Type B pancreatic cell (in vitro differentiated cells): ENCODE data around the gene RPE. TPM values are rescaled to one million over a fixed set of nuclear protein-coding genes. Genes with fewer than 3 reads are reported as not detected.
A peak's percentile ranks its signal among the peaks of the same experiment; 100 is the strongest.

ENCODE experiments used
- DNase-seq: peaks from one replicate; pipeline ENCODE4 v3.0.0; 2021; ENCODE audit warnings: mixed read lengths; ENCODE audit not compliant: unreplicated experiment; ENCODE audit errors: extremely low spot score
- H3K27ac Mint-ChIP-seq: 2 replicates; pipeline ENCODE4 v1.8.0; 2021; ENCODE audit warnings: mild to moderate bottlenecking, mixed read lengths
- H3K27me3 Mint-ChIP-seq: 2 replicates; pipeline ENCODE4 v1.8.0; 2021; ENCODE audit warnings: mixed read lengths
- H3K36me3 Mint-ChIP-seq: 2 replicates; pipeline ENCODE4 v1.8.0; 2021; ENCODE audit warnings: mixed read lengths
- H3K4me1 Mint-ChIP-seq: one replicate; pipeline ENCODE4 v1.8.0; 2021; ENCODE audit warnings: mixed read lengths; ENCODE audit not compliant: unreplicated experiment
- H3K4me3 Mint-ChIP-seq: 2 replicates; pipeline ENCODE4 v1.8.0; 2021; ENCODE audit warnings: mild to moderate bottlenecking, mixed read lengths
- H3K9me3 Mint-ChIP-seq: 2 replicates; pipeline ENCODE4 v1.8.0; 2021; ENCODE audit warnings: mixed read lengths
- total RNA-seq: library from RNA; stranded (reverse); gene quantifications from 2 replicates; pipeline ENCODE4 v1.2.1, GENCODE V29; 2021; ENCODE audit warnings: low replicate concordance
- TF ChIP-seq, protein P1 (sequence below): fragments of 200-600 bp; sonication (generic); conservative IDR thresholded peaks from 2 replicates; pipeline ENCODE4 v1.5.0; 2021; ENCODE audit warnings: antibody characterized with exemption, mild to moderate bottlenecking

The RPE gene
- total RNA-seq, 1 donor from 2014 or later, result 53.7 TPM

DNA sequence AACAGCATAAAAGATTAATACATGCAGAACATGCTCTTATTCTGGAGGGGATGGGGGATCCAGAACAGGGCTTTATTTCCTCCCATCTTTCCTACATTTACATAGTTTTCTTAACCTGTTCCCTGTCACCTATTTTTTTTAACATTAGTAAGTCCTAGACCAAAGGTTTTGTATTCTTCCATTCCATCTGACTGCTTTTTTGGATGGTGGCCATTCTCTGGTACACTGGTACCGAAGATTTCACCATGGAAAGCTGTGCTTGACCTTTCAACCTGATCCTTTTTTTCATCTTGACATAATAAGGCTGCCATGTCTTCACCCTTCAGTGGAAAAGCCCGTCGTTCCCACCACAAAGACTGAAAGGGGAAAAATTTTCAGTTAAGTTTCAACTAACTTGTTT lies 20.4 kb downstream of the RPE start:
- no peaks in the 10 kb centered on the region for H3K9me3 Mint-ChIP-seq
- no peak overlapping the region for H3K4me3 Mint-ChIP-seq
- no peaks in the 10 kb centered on the region for H3K4me1 Mint-ChIP-seq
- TF ChIP-seq, protein P1, sequence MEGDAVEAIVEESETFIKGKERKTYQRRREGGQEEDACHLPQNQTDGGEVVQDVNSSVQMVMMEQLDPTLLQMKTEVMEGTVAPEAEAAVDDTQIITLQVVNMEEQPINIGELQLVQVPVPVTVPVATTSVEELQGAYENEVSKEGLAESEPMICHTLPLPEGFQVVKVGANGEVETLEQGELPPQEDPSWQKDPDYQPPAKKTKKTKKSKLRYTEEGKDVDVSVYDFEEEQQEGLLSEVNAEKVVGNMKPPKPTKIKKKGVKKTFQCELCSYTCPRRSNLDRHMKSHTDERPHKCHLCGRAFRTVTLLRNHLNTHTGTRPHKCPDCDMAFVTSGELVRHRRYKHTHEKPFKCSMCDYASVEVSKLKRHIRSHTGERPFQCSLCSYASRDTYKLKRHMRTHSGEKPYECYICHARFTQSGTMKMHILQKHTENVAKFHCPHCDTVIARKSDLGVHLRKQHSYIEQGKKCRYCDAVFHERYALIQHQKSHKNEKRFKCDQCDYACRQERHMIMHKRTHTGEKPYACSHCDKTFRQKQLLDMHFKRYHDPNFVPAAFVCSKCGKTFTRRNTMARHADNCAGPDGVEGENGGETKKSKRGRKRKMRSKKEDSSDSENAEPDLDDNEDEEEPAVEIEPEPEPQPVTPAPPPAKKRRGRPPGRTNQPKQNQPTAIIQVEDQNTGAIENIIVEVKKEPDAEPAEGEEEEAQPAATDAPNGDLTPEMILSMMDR, result no peak
- no peak for DNase-seq
- no peaks in the 10 kb centered on the region for H3K27me3 Mint-ChIP-seq
- peaks cover 21% of the 10 kb centered on the region for H3K36me3 Mint-ChIP-seq
- no peak overlapping the region for H3K27ac Mint-ChIP-seq

DNA sequence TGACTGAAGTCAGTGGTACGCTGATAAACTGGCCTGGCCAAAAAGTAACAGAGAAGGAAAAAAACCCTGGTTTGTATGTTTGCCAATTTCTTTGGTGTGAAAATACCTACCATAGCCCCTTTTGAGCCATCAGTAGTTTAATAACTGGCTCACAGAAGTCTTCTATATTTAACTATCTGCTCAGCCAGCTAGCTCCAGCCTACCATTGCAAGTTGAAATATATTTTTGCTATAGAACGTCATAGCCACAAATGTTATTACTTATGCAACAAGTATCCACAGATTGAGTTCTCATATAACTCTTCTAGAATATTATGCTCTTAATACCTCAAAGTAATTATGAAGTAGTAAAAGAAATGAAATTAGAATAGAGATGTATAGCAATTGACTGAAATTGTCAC lies 25.2 kb downstream of the RPE start:
- Mint-ChIP-seq H3K27me3 (no peaks in the 10 kb centered on the region), H3K4me3 (no peak overlapping the region), H3K9me3 (no peaks in the 10 kb centered on the region), H3K27ac (no peak overlapping the region), H3K36me3 (peaks cover 17% of the 10 kb centered on the region), H3K4me1 (no peaks in the 10 kb centered on the region)
- TF ChIP-seq, protein P1, result no peak
- no peak for DNase-seq

DNA sequence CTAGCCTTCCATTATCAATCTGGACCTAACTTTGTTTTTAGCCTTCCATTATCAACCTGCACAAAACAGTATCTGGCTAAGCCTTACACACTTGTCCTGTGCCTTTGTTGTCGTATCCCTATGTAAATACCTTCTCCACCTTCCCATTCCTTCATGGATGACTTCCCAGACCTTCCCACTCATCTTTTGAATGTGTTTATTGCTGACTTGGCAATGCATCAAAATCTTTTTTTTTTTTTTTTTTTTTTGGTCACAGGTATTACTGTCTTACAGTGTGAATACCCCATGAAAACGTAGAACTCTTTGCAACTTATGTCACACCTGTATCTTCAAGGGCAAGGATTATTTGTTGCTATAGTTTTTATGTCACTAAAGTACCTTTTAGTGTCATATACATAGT lies 25.7 kb downstream of the RPE start:
- H3K27me3 Mint-ChIP-seq, result no peaks in the 10 kb centered on the region
- H3K9me3 Mint-ChIP-seq, result no peaks in the 10 kb centered on the region
- H3K4me1 Mint-ChIP-seq, result no peaks in the 10 kb centered on the region
- DNase-seq, result no peak
- TF ChIP-seq, protein P1, result no peak
- no peak overlapping the region for H3K4me3 Mint-ChIP-seq
- no peak overlapping the region for H3K27ac Mint-ChIP-seq
- H3K36me3 Mint-ChIP-seq, result peaks cover 12% of the 10 kb centered on the region

DNA sequence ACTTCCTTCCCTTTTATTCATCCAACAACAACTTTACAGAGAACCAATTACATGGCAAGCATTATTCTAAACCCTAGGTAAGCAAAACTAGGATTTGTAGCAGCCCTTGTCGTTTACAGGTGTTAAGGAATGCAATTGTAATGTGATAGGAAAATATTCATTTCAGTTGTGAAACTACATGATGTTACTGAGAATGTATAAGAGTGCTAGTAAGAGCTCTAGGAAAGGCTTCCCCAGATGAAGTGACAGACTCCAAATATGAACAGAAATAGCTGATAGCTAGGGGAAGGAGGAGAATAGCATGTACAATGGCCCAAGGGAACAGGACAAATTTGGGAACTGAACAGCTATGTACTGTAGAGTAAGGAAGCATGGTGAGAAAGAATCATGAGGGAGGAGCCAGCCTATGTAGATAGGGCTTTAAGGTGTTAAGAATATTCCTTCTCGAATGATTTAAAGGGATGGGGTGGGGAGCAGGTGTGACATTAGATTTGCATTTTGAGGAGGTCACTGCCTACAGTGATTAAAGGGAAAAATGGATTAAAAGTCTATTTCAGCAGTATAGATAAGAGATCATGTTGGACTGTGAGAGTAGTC lies 31.7 kb downstream of the RPE start:
- DNase-seq, result no peak
- peaks cover 10% of the 10 kb centered on the region for H3K36me3 Mint-ChIP-seq
- TF ChIP-seq, protein P1, result no peak
- H3K4me1 Mint-ChIP-seq, result no peaks in the 10 kb centered on the region
- no peak overlapping the region for H3K4me3 Mint-ChIP-seq
- peaks cover 4% of the 10 kb centered on the region for H3K9me3 Mint-ChIP-seq
- no peaks in the 10 kb centered on the region for H3K27me3 Mint-ChIP-seq
- no peak overlapping the region for H3K27ac Mint-ChIP-seq

DNA sequence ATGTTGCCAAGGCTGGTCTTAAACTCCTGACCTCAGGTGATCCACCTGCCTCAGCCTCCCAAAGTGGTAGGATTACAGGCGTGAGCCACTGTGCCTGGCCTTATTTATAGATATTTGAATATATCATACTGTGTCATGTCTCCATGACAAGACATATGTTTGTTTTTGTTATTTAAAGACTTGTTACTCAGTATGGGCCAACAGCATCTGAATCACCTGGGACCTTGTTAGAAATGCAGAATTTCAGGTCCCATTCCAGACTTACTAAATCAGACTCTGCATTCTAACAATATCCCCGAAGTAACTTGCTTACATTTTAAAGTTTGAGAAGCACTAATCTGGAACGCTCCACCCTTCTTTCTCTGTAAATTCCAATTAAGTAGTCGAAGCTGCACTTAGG lies 33.2 kb downstream of the RPE start:
- no peak overlapping the region for H3K4me3 Mint-ChIP-seq
- TF ChIP-seq, protein P1, result no peak
- H3K27me3 Mint-ChIP-seq, result no peaks in the 10 kb centered on the region

DNA sequence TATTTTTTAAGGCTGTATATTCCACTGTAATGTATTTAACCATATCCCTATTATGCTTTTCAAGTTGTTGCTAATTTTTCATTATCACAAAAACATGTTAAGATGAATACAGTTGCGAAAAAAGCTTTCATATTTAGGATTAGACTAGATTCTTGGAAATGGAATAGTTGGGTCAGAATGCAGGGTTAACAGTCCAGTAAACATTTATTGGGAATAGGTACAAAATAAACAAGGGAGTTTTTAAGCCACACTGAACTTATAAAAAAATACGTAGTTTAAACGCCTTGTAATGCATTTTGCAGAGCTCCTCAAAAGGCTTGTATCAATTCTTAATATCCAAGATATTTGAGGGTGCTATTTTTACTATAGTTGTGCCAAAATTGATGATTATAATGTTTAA lies 35.6 kb downstream of the RPE start:
- peaks cover 4% of the 10 kb centered on the region for H3K9me3 Mint-ChIP-seq
- no peak overlapping the region for H3K4me3 Mint-ChIP-seq
- no peak overlapping the region for H3K27ac Mint-ChIP-seq
- H3K27me3 Mint-ChIP-seq, result no peaks in the 10 kb centered on the region
- H3K4me1 Mint-ChIP-seq, result no peaks in the 10 kb centered on the region
- DNase-seq, result no peak
- TF ChIP-seq, protein P1, result no peak
- peaks cover 7% of the 10 kb centered on the region for H3K36me3 Mint-ChIP-seq

More for the DNA sequence above, 33.2 kb downstream of the RPE start:
- Mint-ChIP-seq H3K27ac (peak overlapping the region; percentile 70), H3K36me3 (peaks cover 7% of the 10 kb centered on the region), H3K9me3 (peaks cover 4% of the 10 kb centered on the region), H3K4me1 (no peaks in the 10 kb centered on the region)
- DNase-seq, result no peak
